Neural crest cell (in vitro differentiated cells): Measurements from ENCODE around the gene ZBTB44. TPM values are rescaled to one million over a fixed set of nuclear protein-coding genes. Genes with fewer than 3 reads are reported as not detected.

ENCODE experiments used
- DNase-seq: peaks from one replicate; pipeline ENCODE4 v3.0.0; 2021; ENCODE audit warnings: low read depth, mixed read lengths, low spot score
- H3K27ac Mint-ChIP-seq: one replicate; pipeline ENCODE4 v1.8.0; 2021; ENCODE audit warnings: mild to moderate bottlenecking, mixed read lengths; ENCODE audit not compliant: unreplicated experiment
- H3K27me3 Mint-ChIP-seq: 2 replicates; pipeline ENCODE4 v1.8.0; 2021; ENCODE audit warnings: low read depth, mild to moderate bottlenecking, mixed read lengths
- H3K36me3 Mint-ChIP-seq: 2 replicates; pipeline ENCODE4 v1.8.0; 2021; ENCODE audit warnings: low read depth, mild to moderate bottlenecking, mixed read lengths
- H3K4me1 Mint-ChIP-seq: 2 replicates; pipeline ENCODE4 v1.8.0; 2021; ENCODE audit warnings: mixed read lengths
- H3K4me3 Mint-ChIP-seq: one replicate; pipeline ENCODE4 v1.8.0; 2021; ENCODE audit warnings: mild to moderate bottlenecking, mixed read lengths
- H3K9me3 Mint-ChIP-seq: 2 replicates; pipeline ENCODE4 v1.8.0; 2021; ENCODE audit warnings: mixed read lengths
- CTCF ChIP-seq: fragments of 200-600 bp; sonication (generic); conservative IDR thresholded peaks from 2 replicates; pipeline ENCODE4 v1.5.0; 2021; ENCODE audit warnings: antibody characterized with exemption, mild to moderate bottlenecking
- total RNA-seq: library from RNA; stranded (reverse); gene quantifications from 2 replicates; pipeline ENCODE4 v1.2.1, GENCODE V29; 2021

The ZBTB44 gene
- total RNA-seq, 1 donor from 2014 or later, result 28.1 TPM

- TF ChIP-seq CTCF, result no peak
- H3K27ac Mint-ChIP-seq, result no peak overlapping the region
- H3K27me3 Mint-ChIP-seq, result no peaks in the 10 kb centered on the region
- no peak overlapping the region for H3K4me3 Mint-ChIP-seq
- peaks cover 7% of the 10 kb centered on the region for H3K9me3 Mint-ChIP-seq
- peaks cover 3% of the 10 kb centered on the region for H3K36me3 Mint-ChIP-seq
- no peak for DNase-seq
- peaks cover 4% of the 10 kb centered on the region for H3K4me1 Mint-ChIP-seq
Observed at GRCh38 chr11:130327716-130328115, 13.0 kb upstream of the ZBTB44 start.

DNA sequence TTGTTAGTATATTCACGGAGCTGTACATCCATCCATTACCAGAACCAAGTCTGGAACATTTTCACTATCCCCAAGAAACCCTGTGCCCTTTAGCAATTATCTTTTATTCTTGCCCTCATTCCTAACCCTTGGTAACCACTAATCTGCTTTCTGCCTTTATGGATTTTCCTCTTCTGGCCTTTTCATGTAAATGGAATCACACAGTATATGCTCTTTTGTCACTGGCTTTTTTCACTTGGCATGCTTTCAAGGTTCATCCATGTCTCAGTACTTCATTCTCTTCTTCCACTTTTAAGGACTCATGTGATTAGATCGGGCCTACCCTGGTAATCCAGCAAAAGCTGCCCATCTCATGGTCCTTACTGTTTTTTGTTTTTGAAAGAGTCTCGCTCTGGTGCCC, 11.0 kb upstream of the ZBTB44 start:
- no peak for TF ChIP-seq CTCF
- H3K4me1 Mint-ChIP-seq, result peaks cover 4% of the 10 kb centered on the region
- peaks cover 7% of the 10 kb centered on the region for H3K9me3 Mint-ChIP-seq
- DNase-seq, result no peak
- no peak overlapping the region for H3K27ac Mint-ChIP-seq
- H3K36me3 Mint-ChIP-seq, result peaks cover 3% of the 10 kb centered on the region
- H3K4me3 Mint-ChIP-seq, result no peak overlapping the region
- H3K27me3 Mint-ChIP-seq, result no peaks in the 10 kb centered on the region

- Mint-ChIP-seq H3K4me3 (no peak overlapping the region), H3K4me1 (no peaks in the 10 kb centered on the region), H3K27me3 (no peaks in the 10 kb centered on the region), H3K27ac (no peak overlapping the region), H3K9me3 (peaks cover 10% of the 10 kb centered on the region), H3K36me3 (peaks cover 3% of the 10 kb centered on the region)
- no peak for DNase-seq
- TF ChIP-seq CTCF, result no peak
Observed at GRCh38 chr11:130323452-130324450, 9.0 kb upstream of the ZBTB44 start.

DNA sequence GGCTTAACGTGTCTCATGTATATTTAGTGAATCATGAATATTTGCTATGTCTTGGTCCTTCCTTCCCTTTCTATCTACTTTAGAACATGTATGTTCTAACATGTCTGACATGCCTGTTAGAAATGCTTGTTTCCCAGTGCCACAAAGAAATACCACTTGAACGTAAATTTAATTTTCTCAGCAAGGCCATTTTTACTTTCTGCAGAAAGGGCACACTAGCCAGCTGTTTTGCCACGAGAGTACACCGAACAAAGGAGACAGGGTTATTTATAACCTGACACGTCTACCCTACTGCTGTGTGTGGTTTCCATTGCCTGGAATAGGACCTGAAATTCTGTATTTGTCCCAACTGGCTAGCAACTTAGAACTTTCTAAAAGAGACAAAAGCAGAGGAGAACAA, 7.4 kb upstream of the ZBTB44 start:
- H3K27ac Mint-ChIP-seq, result no peak overlapping the region
- no peaks in the 10 kb centered on the region for H3K36me3 Mint-ChIP-seq
- H3K4me3 Mint-ChIP-seq, result no peak overlapping the region
- H3K4me1 Mint-ChIP-seq, result no peaks in the 10 kb centered on the region
- H3K9me3 Mint-ChIP-seq, result peaks cover 3% of the 10 kb centered on the region
- TF ChIP-seq CTCF, result no peak
- peaks cover 3% of the 10 kb centered on the region for H3K27me3 Mint-ChIP-seq
- DNase-seq, result no peak

DNA sequence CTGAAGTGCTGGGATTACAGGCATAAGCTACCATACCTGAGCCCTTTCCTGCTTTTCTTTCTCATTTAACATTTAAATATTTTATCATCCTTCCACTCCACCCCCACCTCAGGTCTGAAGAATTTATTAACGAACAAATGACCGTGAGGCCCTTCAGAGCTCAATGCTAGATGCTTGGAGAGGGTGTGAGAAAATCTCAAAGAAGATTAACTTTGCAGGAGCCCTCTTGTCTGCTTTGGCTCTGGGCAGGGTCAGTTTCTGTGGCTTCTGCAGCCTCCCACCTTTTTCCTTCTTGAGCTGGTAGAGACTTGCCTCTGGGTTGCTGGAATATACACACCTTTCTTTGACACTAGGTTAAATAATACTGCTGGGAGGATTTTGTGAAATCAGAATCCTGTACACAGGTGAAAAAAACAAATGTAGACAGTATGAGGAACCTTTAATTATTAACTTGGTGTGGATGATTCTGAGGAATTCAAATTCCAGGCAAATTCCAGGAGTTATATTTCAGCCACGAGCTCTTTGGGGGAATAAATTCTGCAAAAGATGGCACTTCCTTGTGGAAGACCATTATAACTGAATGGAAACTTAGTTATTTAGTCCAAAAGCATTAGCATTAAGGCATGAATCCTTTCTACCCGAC, 3.4 kb upstream of the ZBTB44 start:
- Mint-ChIP-seq H3K4me3 (peak overlapping the region; percentile 71), H3K27me3 (peaks cover 3% of the 10 kb centered on the region), H3K27ac (no peak overlapping the region), H3K36me3 (no peaks in the 10 kb centered on the region), H3K4me1 (peaks cover 14% of the 10 kb centered on the region), H3K9me3 (peaks cover 2% of the 10 kb centered on the region)
- DNase-seq, result no peak
- no peak for TF ChIP-seq CTCF
